ENCODE measurements around the gene ASB1. TPM values are rescaled to one million over a fixed set of nuclear protein-coding genes. Genes with fewer than 3 reads are reported as not detected.

The ASB1 gene
- total and polyA plus RNA-seq, 9 of the 15 experiments (the other 6 are each of a cell fraction or from before 2014, with no cell fraction given), result 6.3 to 37.7 (median 23.9) TPM

DNA sequence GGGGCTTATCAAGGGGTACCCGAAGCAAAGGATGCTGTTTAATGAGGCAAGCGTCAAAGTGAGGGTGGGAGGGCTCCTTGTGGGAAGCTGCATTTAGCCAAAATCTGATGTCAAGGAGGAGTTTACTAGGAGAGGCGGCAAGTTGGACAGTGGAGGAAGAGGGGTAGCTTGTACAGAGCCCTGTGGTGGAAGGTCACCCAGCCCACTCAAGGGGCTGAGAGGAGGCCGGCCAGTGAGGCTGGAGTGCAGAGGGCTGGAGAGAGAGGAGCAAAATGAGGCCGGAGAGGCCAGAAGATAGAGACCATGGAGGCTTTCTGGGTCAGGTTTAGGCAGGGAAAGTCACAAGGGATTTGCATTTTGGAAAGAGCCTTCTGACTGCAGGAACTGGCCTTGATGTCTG, 49.5 kb downstream of the ASB1 start:
- in situ Hi-C loops (cut with MboI) (no loop called here), intact Hi-C loops (cut with micrococcal nuclease) (no loop called here)
- no peak overlapping the region for H3K27ac ChIP-seq (ENCODE audit: extremely low read depth, low read depth, low read length)
- CTCF ChIA-PET (ENCODE audit: low intra/inter-chr PET ratio), result interaction anchor here (0.7 kb wide), 1 partner anchor 106 kb away, joined by 3 read pairs; no protein-coding TSS in a partner anchor
- no peak overlapping the region for H2AFZ ChIP-seq (ENCODE audit: low read depth, low read length)
- no peak overlapping the region for H3K4me3 ChIP-seq
- no peak overlapping the region for H3K9ac ChIP-seq (ENCODE audit: insufficient read depth in 1 of 2, low read depth in 2 of 2, low read length in 2 of 2)
- FAIRE-seq, result no peak
- H3K9me3 ChIP-seq (replicated peaks; ENCODE audit: control insufficient read depth, insufficient read depth, low read depth, low read length), result no peaks in the 10 kb centered on the region
- DNase-seq (ENCODE audit: extremely low read depth in 1 of 4, low spot score in 3 of 4), result no peak
- no peak overlapping the region for H3K4me2 ChIP-seq (ENCODE audit: insufficient read depth, low read length)
- WGBS (ENCODE audit: insufficient coverage, low coverage, missing lambda C conversion rate), result 0% methylated on average over 4 of the region's 5 CpGs
- no peak for ATAC-seq
- BruUV-seq (replicated peaks), result no TSS peak
- no peaks in the 10 kb centered on the region for H3K4me1 ChIP-seq (replicated peaks in 1 of 2; ENCODE audit: control insufficient read depth in 2 of 2, insufficient read depth in 2 of 2, low read length in 2 of 2)
- peaks cover 0 to 5% of the 10 kb centered on the region in 2 experiments; a peak in 1 of 5 replicates for H3K27me3 ChIP-seq (ENCODE audit: control insufficient read depth in 2 of 2, insufficient read depth in 2 of 2, low read length in 2 of 2)
- H4K20me1 ChIP-seq (replicated peaks; ENCODE audit: control insufficient read depth, insufficient read depth, low read length), result no peaks in the 10 kb centered on the region
- no peaks in the 10 kb centered on the region for H3K36me3 ChIP-seq (ENCODE audit: control insufficient read depth, insufficient read depth, low read length)
- no peaks in the 10 kb centered on the region for H3K79me2 ChIP-seq (ENCODE audit: control insufficient read depth, insufficient read depth, low read length)
- POLR2A ChIA-PET, result interaction anchor here (0.6 to 0.7 kb wide), 2 partner anchors 51 to 109 kb away, joined by 3 read pairs; no protein-coding TSS in a partner anchor
- no peaks in the 10 kb centered on the region for H3K9me1 ChIP-seq (ENCODE audit: control insufficient read depth, insufficient read depth, low read length)
- TF ChIP-seq HCFC1 (IDR thresholded peaks at IDR 0.05; ENCODE audit: low read depth, low read length), result no peak
- TF ChIP-seq, protein P1, sequence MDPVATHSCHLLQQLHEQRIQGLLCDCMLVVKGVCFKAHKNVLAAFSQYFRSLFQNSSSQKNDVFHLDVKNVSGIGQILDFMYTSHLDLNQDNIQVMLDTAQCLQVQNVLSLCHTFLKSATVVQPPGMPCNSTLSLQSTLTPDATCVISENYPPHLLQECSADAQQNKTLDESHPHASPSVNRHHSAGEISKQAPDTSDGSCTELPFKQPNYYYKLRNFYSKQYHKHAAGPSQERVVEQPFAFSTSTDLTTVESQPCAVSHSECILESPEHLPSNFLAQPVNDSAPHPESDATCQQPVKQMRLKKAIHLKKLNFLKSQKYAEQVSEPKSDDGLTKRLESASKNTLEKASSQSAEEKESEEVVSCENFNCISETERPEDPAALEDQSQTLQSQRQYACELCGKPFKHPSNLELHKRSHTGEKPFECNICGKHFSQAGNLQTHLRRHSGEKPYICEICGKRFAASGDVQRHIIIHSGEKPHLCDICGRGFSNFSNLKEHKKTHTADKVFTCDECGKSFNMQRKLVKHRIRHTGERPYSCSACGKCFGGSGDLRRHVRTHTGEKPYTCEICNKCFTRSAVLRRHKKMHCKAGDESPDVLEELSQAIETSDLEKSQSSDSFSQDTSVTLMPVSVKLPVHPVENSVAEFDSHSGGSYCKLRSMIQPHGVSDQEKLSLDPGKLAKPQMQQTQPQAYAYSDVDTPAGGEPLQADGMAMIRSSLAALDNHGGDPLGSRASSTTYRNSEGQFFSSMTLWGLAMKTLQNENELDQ (CRISPR knock-in tag; IDR thresholded peaks at IDR 0.05; ENCODE audit: borderline replicate concordance), result no peak
- TF ChIP-seq POLR2AphosphoS2 (IDR thresholded peaks at IDR 0.05; ENCODE audit: low read length), result no peak
- no peak for TF ChIP-seq MCM2 (IDR thresholded peaks at IDR 0.05; ENCODE audit: low read depth)
- TF ChIP-seq, protein P2, sequence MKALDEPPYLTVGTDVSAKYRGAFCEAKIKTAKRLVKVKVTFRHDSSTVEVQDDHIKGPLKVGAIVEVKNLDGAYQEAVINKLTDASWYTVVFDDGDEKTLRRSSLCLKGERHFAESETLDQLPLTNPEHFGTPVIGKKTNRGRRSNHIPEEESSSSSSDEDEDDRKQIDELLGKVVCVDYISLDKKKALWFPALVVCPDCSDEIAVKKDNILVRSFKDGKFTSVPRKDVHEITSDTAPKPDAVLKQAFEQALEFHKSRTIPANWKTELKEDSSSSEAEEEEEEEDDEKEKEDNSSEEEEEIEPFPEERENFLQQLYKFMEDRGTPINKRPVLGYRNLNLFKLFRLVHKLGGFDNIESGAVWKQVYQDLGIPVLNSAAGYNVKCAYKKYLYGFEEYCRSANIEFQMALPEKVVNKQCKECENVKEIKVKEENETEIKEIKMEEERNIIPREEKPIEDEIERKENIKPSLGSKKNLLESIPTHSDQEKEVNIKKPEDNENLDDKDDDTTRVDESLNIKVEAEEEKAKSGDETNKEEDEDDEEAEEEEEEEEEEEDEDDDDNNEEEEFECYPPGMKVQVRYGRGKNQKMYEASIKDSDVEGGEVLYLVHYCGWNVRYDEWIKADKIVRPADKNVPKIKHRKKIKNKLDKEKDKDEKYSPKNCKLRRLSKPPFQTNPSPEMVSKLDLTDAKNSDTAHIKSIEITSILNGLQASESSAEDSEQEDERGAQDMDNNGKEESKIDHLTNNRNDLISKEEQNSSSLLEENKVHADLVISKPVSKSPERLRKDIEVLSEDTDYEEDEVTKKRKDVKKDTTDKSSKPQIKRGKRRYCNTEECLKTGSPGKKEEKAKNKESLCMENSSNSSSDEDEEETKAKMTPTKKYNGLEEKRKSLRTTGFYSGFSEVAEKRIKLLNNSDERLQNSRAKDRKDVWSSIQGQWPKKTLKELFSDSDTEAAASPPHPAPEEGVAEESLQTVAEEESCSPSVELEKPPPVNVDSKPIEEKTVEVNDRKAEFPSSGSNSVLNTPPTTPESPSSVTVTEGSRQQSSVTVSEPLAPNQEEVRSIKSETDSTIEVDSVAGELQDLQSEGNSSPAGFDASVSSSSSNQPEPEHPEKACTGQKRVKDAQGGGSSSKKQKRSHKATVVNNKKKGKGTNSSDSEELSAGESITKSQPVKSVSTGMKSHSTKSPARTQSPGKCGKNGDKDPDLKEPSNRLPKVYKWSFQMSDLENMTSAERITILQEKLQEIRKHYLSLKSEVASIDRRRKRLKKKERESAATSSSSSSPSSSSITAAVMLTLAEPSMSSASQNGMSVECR (CRISPR knock-in tag; IDR thresholded peaks at IDR 0.05), result no peak
- TF ChIP-seq, protein P3, sequence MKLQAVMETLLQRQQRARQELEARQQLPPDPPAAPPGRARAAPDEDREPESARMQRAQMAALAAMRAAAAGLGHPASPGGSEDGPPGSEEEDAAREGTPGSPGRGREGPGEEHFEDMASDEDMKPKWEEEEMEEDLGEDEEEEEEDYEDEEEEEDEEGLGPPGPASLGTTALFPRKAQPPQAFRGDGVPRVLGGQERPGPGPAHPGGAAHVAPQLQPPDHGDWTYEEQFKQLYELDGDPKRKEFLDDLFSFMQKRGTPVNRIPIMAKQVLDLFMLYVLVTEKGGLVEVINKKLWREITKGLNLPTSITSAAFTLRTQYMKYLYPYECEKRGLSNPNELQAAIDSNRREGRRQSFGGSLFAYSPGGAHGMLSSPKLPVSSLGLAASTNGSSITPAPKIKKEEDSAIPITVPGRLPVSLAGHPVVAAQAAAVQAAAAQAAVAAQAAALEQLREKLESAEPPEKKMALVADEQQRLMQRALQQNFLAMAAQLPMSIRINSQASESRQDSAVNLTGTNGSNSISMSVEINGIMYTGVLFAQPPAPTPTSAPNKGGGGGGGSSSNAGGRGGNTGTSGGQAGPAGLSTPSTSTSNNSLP (IDR thresholded peaks at IDR 0.05; ENCODE audit: borderline replicate concordance, low read depth, low read length), result no peak
- TF ChIP-seq LEF1 (IDR thresholded peaks at IDR 0.05), result no peak
- TF ChIP-seq GTF2E2 (tag; IDR thresholded peaks at IDR 0.05), result no peak
- TF ChIP-seq RBM39 (optimal IDR thresholded peaks at IDR 0.05; ENCODE audit: low read depth, low read length), result no peak
- no peak for TF ChIP-seq MTF1 (CRISPR knock-in tag; IDR thresholded peaks at IDR 0.05; ENCODE audit: borderline replicate concordance)
- TF ChIP-seq, protein P4, sequence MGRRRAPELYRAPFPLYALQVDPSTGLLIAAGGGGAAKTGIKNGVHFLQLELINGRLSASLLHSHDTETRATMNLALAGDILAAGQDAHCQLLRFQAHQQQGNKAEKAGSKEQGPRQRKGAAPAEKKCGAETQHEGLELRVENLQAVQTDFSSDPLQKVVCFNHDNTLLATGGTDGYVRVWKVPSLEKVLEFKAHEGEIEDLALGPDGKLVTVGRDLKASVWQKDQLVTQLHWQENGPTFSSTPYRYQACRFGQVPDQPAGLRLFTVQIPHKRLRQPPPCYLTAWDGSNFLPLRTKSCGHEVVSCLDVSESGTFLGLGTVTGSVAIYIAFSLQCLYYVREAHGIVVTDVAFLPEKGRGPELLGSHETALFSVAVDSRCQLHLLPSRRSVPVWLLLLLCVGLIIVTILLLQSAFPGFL (CRISPR knock-in tag; IDR thresholded peaks at IDR 0.05), result no peak
- TF ChIP-seq FOXA3 (CRISPR knock-in tag; conservative IDR thresholded peaks at IDR 0.05 in 1 of 2, IDR thresholded peaks at IDR 0.05 in 1 of 2), result no peak
- TF ChIP-seq SRF (CRISPR knock-in tag; IDR thresholded peaks at IDR 0.05), result no peak
